HEK293T (cell line): ENCODE measurements around the gene MPPED1.

Experiments
- ARNT ChIP-seq: fragments of 450-650 bp; IDR thresholded peaks from 2 replicates; pipeline ENCODE4 v1.6.1; 2017; ENCODE audit warnings: mild to moderate bottlenecking
- ELF4 ChIP-seq: fragments of 450-650 bp; IDR thresholded peaks from 2 replicates; pipeline ENCODE4 v1.6.1; 2017; ENCODE audit warnings: antibody characterized with exemption
- FOXM1 ChIP-seq: fragments of 450-650 bp; IDR thresholded peaks from 2 replicates; pipeline ENCODE4 v1.6.1; 2017; ENCODE audit warnings: mild to moderate bottlenecking, borderline replicate concordance
- HDGF ChIP-seq: fragments of 450-650 bp; IDR thresholded peaks from 2 replicates; pipeline ENCODE4 v1.6.1; 2017; ENCODE audit warnings: antibody characterized with exemption, borderline replicate concordance
- L3MBTL2 ChIP-seq: fragments of 450-650 bp; conservative IDR thresholded peaks from 2 replicates; pipeline ENCODE4 v1.6.1; 2016; ENCODE audit warnings: mild to moderate bottlenecking
- LEF1 ChIP-seq: fragments of 450-650 bp; IDR thresholded peaks from 2 replicates; pipeline ENCODE4 v1.6.1; 2017; ENCODE audit warnings: mild to moderate bottlenecking, borderline replicate concordance
- SP1 ChIP-seq: fragments of 450-650 bp; IDR thresholded peaks from 2 replicates; pipeline ENCODE4 v1.6.1; 2017
- ZNF384 ChIP-seq: fragments of 450-650 bp; IDR thresholded peaks from 2 replicates; pipeline ENCODE4 v1.6.1; 2016

GRCh38 chr22:43381693-43382092, 30.1 kb upstream of the MPPED1 start:
- no peak for TF ChIP-seq ARNT
- TF ChIP-seq SP1: no peak
- TF ChIP-seq LEF1: no peak
- TF ChIP-seq HDGF: no peak
- TF ChIP-seq FOXM1: no peak
- no peak for TF ChIP-seq L3MBTL2
- no peak for TF ChIP-seq ZNF384
- no peak for TF ChIP-seq ELF4
